Ovary (tissue), 9 donors: ENCODE results near the gene CNNM2. TPM values are rescaled to one million over a fixed set of nuclear protein-coding genes. Genes with fewer than 3 reads are reported as not detected.
"Not testable (repeated sequence)": the region's sequence is repeated elsewhere in the genome, so short reads cannot be mapped to it uniquely, and the experiment has no call there.

Experiments
- DNase-seq, 5 donors: peaks; one replicate each; pipeline ENCODE4 v3.0.0-alpha.2; 2019 to 2020
- H3K27ac ChIP-seq, 2 donors: fragments of 200-600 bp; one replicate each; pipeline versions ENCODE4 v1.5.1 to v1.8.0; 2019 to 2022
- H3K27me3 ChIP-seq: fragments of 200-600 bp; one replicate; pipeline ENCODE4 v1.8.0; 2022
- H3K36me3 ChIP-seq: fragments of 200-600 bp; sonication (generic); one replicate; pipeline ENCODE4 v1.5.1; 2019
- H3K4me1 ChIP-seq: one replicate; pipeline ENCODE4 v1.8.1; 2013; ENCODE audit warnings: mild to moderate bottlenecking, moderate library complexity; ENCODE audit not compliant: insufficient read depth
- H3K4me3 ChIP-seq: fragments of 200-600 bp; sonication (generic); one replicate; pipeline ENCODE4 v1.5.1; 2017
- H3K9me3 ChIP-seq, 2 donors: fragments of 200-600 bp in 1 of 2; sonication (generic) in 1 of 2; one replicate each; pipeline versions ENCODE4 v1.5.1 to v1.8.1; 2013 to 2019; ENCODE audit warnings: mild to moderate bottlenecking in 1 of 2, moderate library complexity in 1 of 2
- CTCF ChIP-seq, 3 donors: fragments of 450-650 bp in 2 of 3; fragments of 200-600 bp in 1 of 3; IDR thresholded peaks; one replicate each; pipeline versions ENCODE4 v1.5.1 to v1.8.0; 2016 to 2022; ENCODE audit warnings: antibody characterized with exemption in 3 of 3, mild to moderate bottlenecking in 1 of 3
- EP300 ChIP-seq: sonication (generic); formaldehyde crosslinking; IDR thresholded peaks from one replicate; pipeline ENCODE4 v1.6.1; 2017; ENCODE audit warnings: antibody characterized with exemption
- POLR2A ChIP-seq: fragments of 450-650 bp; IDR thresholded peaks from one replicate; pipeline ENCODE4 v1.6.1; 2017; ENCODE audit warnings: antibody characterized with exemption, mild to moderate bottlenecking, moderate library complexity
- WGBS, 3 donors: extraction: QIAGEN DNeasy Blood & Tissue Kit in 1 of 3; methylation state at CpG; one replicate each; pipeline versions ENCODE4 v1.1.5 to v1.1.7; 2013 to 2017; 5-methylcytosine and 5-hydroxymethylcytosine counted together
- intact Hi-C, 4 donors: fragments of 100-400 bp; cut with DNase I; formaldehyde crosslinking; loops; one replicate each; pipeline versions ENCODE4 v1.11.0 to v1.15.1; 2022 to 2023
- polyA plus RNA-seq, 2 donors: library from polyadenylated mRNA; stranded (reverse); fragments of 200-250 nt in 1 of 2; fragments of 350-450 nt in 1 of 2; fragmentation: Illumina TruSeq in 1 of 2; extraction: RNeasy Lipid Tissue Mini Kit (QIAGEN cat#74804) in 1 of 2; gene quantifications; one replicate each; pipeline ENCODE4 v1.2.3, GENCODE V29; 2013 to 2014
- total RNA-seq, 7 donors: library from RNA; depleted of rRNA in 2 of 7; stranded (reverse); fragments of >200 nt in 2 of 7; fragmentation: NEBNext Ultra II Directional in 3 of 7; extraction: Animal tissue kit (Norgen Biotek cat#: 25700) in 3 of 7; gene quantifications; one replicate each; pipeline versions ENCODE4 v1.1.0 to v1.2.4, GENCODE V29; 2016 to 2023
- donor health status: DM: no; HTN: no; CAD: no; lungs with moderate emphysema.
- donor health status: DM: no; HTN: no; CAD: no.
- donor health status: Bipolar disorder and iron deficiency.
- donor health status: DM: yes; HTN: yes; CAD: no.
- donor health status: DM: no; HTN: no; CAD: no.
- donor health status: DM: yes; HTN: yes; CAD: no.

The CNNM2 gene
- total and polyA plus RNA-seq, 9 donors = 5.4 to 15.0 (median 8.9) TPM

GRCh38 chr10:102927311-102928010, 9.4 kb downstream of the CNNM2 start:
- Histone ChIP-seq H3K9me3 (no peaks in the 10 kb centered on the region), H3K36me3 (no peaks in the 10 kb centered on the region), H3K4me1 (peaks cover 5% of the 10 kb centered on the region), H3K27me3 (no peaks in the 10 kb centered on the region), H3K4me3 (no peak overlapping the region), H3K27ac (no peak overlapping the region)
- intact Hi-C loops = no loop called here
- WGBS, 3 donors = 84 to 90% (median 89%) methylated on average over 12 of the region's 12 CpGs
- TF ChIP-seq EP300 (no peak), CTCF (IDR thresholded peaks at IDR 0.05) (no peak), POLR2A (no peak)
- DNase-seq = no peak

- H3K27me3 ChIP-seq, H3K27ac ChIP-seq, H3K4me3 ChIP-seq, DNase-seq, intact Hi-C loops, H3K36me3 ChIP-seq, H3K9me3 ChIP-seq, H3K4me1 ChIP-seq: not testable (repeated sequence)
- 96 to 98% (median 97%) methylated on average over 5 of the region's 5 CpGs for WGBS, 3 donors
Measured at GRCh38 chr10:102928442-102928841, 10.3 kb downstream of the CNNM2 start.

GRCh38 chr10:102930720-102931119, 12.6 kb downstream of the CNNM2 start:
- no peaks in the 10 kb centered on the region for H3K27me3 ChIP-seq
- no peaks in the 10 kb centered on the region for H3K36me3 ChIP-seq
- H3K4me1 ChIP-seq = no peaks in the 10 kb centered on the region
- no peak for DNase-seq
- no peaks in the 10 kb centered on the region for H3K9me3 ChIP-seq
- no peak overlapping the region for H3K27ac ChIP-seq
- no peak overlapping the region for H3K4me3 ChIP-seq
- TF ChIP-seq EP300 = no peak
- no peak for TF ChIP-seq CTCF (IDR thresholded peaks at IDR 0.05)
- TF ChIP-seq POLR2A = no peak
- WGBS, 3 donors = 94 to 96% (median 95%) methylated on average over 2 of the region's 2 CpGs
- intact Hi-C loops = no loop called here

GRCh38 chr10:102931643-102932042, 13.5 kb downstream of the CNNM2 start:
- no peaks in the 10 kb centered on the region for H3K4me1 ChIP-seq
- H3K27ac ChIP-seq = no peak overlapping the region
- no peaks in the 10 kb centered on the region for H3K9me3 ChIP-seq
- DNase-seq = no peak
- H3K36me3 ChIP-seq = no peaks in the 10 kb centered on the region
- intact Hi-C loops = no loop called here
- H3K4me3 ChIP-seq = no peak overlapping the region
- H3K27me3 ChIP-seq = no peaks in the 10 kb centered on the region
- 90 to 93% (median 93%) methylated on average over 5 of the region's 5 CpGs for WGBS, 3 donors
- no peak for TF ChIP-seq POLR2A
- no peak for TF ChIP-seq EP300
- no peak for TF ChIP-seq CTCF (IDR thresholded peaks at IDR 0.05)

GRCh38 chr10:102935505-102935904, 17.4 kb downstream of the CNNM2 start:
- intact Hi-C loops = no loop called here
- H3K36me3 ChIP-seq = no peaks in the 10 kb centered on the region
- TF ChIP-seq CTCF (IDR thresholded peaks at IDR 0.05) (no peak), POLR2A (no peak), EP300 (no peak)
- no peaks in the 10 kb centered on the region for H3K4me1 ChIP-seq
- H3K9me3 ChIP-seq = no peaks in the 10 kb centered on the region
- no peaks in the 10 kb centered on the region for H3K27me3 ChIP-seq
- H3K4me3 ChIP-seq = no peak overlapping the region
- no peak for DNase-seq
- WGBS, 3 donors = 96 to 98% (median 97%) methylated on average over 4 of the region's 4 CpGs
- no peak overlapping the region for H3K27ac ChIP-seq
